Fibroblast of the aortic adventitia (primary cell): ENCODE results near the gene JMJD1C. TPM values are rescaled to one million over a fixed set of nuclear protein-coding genes. Genes with fewer than 3 reads are reported as not detected.
"Not testable (repeated sequence)": the region's sequence is repeated elsewhere in the genome, so short reads cannot be mapped to it uniquely, and the experiment has no call there.

ENCODE experiments used
- DNase-seq: peaks from one replicate; pipeline ENCODE4 v3.0.0-alpha.2; 2010; ENCODE audit warnings: low read depth
- H3K4me3 ChIP-seq: 2 replicates; pipeline ENCODE4 v1.5.1; 2011; ENCODE audit warnings: low read depth, mild to moderate bottlenecking, control low read depth, low read length, moderate library complexity
- total RNA-seq: library from RNA; depleted of rRNA; stranded (reverse); fragments of >200 nt; gene quantifications from 2 replicates; pipeline ENCODE4 v1.2.3, GENCODE V29; 2012; ENCODE audit warnings: low replicate concordance
- TF ChIP-seq, protein P1 (sequence below): IDR thresholded peaks from 2 replicates; pipeline ENCODE4 v1.5.1; 2011; ENCODE audit warnings: mild to moderate bottlenecking, low read length, control low read depth, inconsistent platforms; ENCODE audit not compliant: insufficient read depth

The JMJD1C gene
- total RNA-seq, 1 donor, result 120 TPM

DNA sequence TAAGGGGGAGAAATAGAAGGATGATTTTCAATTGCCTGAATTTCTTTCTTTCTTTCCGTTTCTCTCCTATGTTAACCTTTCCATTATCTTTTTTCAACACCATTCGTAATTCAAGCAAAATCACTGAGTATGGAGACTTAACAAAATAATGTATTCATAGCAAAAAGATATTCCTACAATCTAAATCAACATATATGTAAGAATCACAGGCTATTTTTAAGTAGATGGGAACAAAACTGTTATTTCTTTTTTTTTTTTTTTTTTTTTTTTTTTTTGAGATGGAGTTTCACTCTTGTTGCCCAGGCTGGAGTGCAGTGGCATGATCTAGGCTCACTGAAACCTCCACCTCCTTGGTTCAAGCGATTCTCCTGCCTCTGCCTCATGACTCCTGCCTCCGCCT is 27.2 kb upstream of the JMJD1C start:
- no peak for DNase-seq
- no peak overlapping the region for H3K4me3 ChIP-seq
- TF ChIP-seq, protein P1, sequence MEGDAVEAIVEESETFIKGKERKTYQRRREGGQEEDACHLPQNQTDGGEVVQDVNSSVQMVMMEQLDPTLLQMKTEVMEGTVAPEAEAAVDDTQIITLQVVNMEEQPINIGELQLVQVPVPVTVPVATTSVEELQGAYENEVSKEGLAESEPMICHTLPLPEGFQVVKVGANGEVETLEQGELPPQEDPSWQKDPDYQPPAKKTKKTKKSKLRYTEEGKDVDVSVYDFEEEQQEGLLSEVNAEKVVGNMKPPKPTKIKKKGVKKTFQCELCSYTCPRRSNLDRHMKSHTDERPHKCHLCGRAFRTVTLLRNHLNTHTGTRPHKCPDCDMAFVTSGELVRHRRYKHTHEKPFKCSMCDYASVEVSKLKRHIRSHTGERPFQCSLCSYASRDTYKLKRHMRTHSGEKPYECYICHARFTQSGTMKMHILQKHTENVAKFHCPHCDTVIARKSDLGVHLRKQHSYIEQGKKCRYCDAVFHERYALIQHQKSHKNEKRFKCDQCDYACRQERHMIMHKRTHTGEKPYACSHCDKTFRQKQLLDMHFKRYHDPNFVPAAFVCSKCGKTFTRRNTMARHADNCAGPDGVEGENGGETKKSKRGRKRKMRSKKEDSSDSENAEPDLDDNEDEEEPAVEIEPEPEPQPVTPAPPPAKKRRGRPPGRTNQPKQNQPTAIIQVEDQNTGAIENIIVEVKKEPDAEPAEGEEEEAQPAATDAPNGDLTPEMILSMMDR, result no peak

DNA sequence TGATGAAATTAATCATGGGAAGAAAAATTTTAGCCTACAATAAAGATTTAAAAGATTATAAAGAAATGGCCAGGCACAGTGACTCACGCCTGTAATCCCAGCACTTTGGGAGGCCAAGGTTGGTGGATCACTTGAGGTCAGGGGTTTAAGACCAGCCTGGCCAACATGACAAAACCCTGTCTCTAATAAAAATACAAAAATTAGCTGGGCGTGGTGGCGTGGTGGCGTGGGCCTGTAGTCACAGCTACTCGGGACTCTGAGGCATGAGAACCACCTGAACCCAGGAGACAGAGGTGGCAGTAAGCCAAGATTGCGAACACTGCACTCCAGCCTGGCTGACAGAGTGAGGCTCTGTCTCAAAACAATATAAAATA is 26.5 kb upstream of the JMJD1C start:
- DNase-seq, result peak; percentile 22
- H3K4me3 ChIP-seq, result not testable (repeated sequence)

GRCh38 chr10:63491588-63492316 is 26.0 kb upstream of the JMJD1C start:
- H3K4me3 ChIP-seq, result no peak overlapping the region
- TF ChIP-seq, protein P1, result no peak
- peak; percentile 93 for DNase-seq

GRCh38 chr10:63489838-63490237 is 24.1 kb upstream of the JMJD1C start:
- no peak for DNase-seq

DNA sequence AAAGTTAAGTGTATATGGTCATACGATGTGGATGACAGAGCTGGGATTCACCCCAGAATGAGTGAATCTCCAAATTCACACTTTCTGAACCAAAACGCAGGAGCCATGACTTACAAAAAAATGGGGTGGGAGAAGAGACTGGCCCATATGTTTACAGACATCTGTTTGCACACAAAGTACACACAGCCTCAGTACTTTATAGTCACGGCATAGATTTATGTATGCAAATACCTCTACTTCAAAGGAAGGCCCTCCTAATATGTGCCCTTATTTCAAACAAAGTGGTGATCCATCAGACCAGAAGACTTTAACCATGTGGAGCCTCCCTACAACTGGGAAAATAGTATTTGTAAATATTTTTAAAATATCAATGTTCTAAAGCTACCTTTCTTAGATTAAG is 22.2 kb upstream of the JMJD1C start:
- H3K4me3 ChIP-seq, result no peak overlapping the region
- DNase-seq, result no peak
- TF ChIP-seq, protein P1, result no peak

More at GRCh38 chr10:63489838-63490237, 24.1 kb upstream of the JMJD1C start:
- TF ChIP-seq, protein P1, result no peak
- H3K4me3 ChIP-seq, result no peak overlapping the region

DNA sequence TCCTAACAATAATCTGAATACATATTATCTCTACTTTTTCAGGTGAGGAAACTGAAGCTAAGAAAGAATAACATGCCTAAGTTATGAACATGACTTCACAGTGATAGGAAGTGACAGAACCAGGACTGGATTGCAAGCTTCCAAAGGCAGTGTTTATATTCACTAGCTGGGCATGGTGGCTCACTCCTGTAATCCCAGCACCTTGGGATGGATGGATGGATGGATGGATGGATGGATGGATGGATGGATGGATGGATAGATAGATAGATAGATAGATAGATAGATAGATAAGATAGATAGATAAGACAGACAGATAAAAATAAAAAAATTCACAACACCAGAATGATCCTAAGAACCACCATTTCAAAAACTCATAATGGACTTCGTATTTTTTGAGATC is 18.2 kb upstream of the JMJD1C start:
- no peak overlapping the region for H3K4me3 ChIP-seq
- DNase-seq, result no peak
- TF ChIP-seq, protein P1, result no peak

DNA sequence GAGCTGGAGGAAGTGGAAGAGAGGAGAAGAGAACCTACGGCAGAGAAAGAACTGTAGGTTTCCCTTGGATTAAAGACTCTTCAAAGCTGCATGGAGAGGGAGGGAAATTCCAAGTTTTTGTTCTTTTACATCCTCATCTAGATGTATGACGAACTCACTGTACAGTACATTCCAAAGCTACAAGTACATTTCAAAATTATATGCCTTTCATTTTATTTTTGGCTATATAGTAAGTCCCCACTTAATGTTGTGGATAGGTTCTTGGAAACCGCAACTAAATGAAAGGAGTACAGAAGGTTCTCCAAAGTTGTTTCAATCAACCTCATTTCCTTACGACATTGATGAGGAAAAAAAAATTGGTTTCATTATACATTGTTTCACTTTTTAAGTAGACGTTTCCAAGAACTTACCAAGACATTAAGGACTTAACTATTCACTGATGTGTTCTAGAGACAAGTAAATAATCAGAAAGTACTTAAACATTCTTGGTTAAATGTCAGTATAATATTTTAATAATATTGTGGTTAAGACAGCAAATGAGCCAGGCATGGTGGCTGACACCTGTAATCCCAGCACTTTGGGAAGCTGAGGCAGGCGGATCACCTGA is 16.1 kb upstream of the JMJD1C start:
- no peak overlapping the region for H3K4me3 ChIP-seq
- DNase-seq, result peak; percentile 16

More for the DNA sequence above, 16.1 kb upstream of the JMJD1C start:
- TF ChIP-seq, protein P1, result no peak
